HepG2 (cell line): ENCODE results near the gene NAIF1. TPM values are rescaled to one million over a fixed set of nuclear protein-coding genes. Genes with fewer than 3 reads are reported as not detected.

Experiments used
- ARID4A ChIP-seq: sonication (generic); formaldehyde crosslinking; IDR thresholded peaks from 2 replicates; pipeline ENCODE4 v1.5.0; 2020; ENCODE audit warnings: mild to moderate bottlenecking, missing genetic modification reagents, borderline replicate concordance
- HNRNPH1 ChIP-seq: fragments of 200-400 bp; formaldehyde crosslinking; optimal IDR thresholded peaks from 2 replicates; pipeline ENCODE3; 2017; ENCODE audit warnings: mild to moderate bottlenecking, low read depth, low read length
- MAFF ChIP-seq: IDR thresholded peaks from 2 replicates; pipeline ENCODE4 v1.6.1; 2011; ENCODE audit warnings: low read depth, low read length, improper control_type of control experiment
- NR1H2 ChIP-seq: sonication (generic); formaldehyde crosslinking; IDR thresholded peaks from 2 replicates; pipeline ENCODE4 v1.8.1; 2022; ENCODE audit warnings: low read depth, missing genetic modification reagents, borderline replicate concordance
- PPARG ChIP-seq: conservative IDR thresholded peaks from 2 replicates; pipeline ENCODE4 v1.6.1; 2016; ENCODE audit warnings: missing biosample characterization, missing genetic modification reagents
- PRDM10 ChIP-seq: sonication (generic); formaldehyde crosslinking; IDR thresholded peaks from 2 replicates; pipeline ENCODE4 v1.4.0; 2020; ENCODE audit warnings: low read depth, missing genetic modification reagents
- ZBTB43 ChIP-seq: sonication (generic); formaldehyde crosslinking; conservative IDR thresholded peaks from 2 replicates; pipeline ENCODE4 v1.4.0; 2020; ENCODE audit warnings: missing genetic modification reagents
- ZNF33B ChIP-seq: sonication (generic); formaldehyde crosslinking; IDR thresholded peaks from 2 replicates; pipeline ENCODE4 v1.5.1; 2020; ENCODE audit warnings: mild to moderate bottlenecking, missing genetic modification reagents
- ZNF446 ChIP-seq: sonication (generic); formaldehyde crosslinking; IDR thresholded peaks from 2 replicates; pipeline ENCODE4 v1.5.0; 2020; ENCODE audit warnings: mild to moderate bottlenecking, missing genetic modification reagents
- polyA plus RNA-seq, 8 experiments: library from polyadenylated mRNA; depleted of rRNA in 3 of 8; stranded (reverse) in 7 of 8; unstranded in 1 of 8; fragments of >200 nt; fragmentation: Illumina TruSeq in 4 of 8; extraction: Trizol in 4 of 8; gene quantifications; 2 replicates each; pipeline versions ENCODE4 v1.2.1 to v1.2.3, GENCODE V29; 2011 to 2016; ENCODE audit warnings: low read depth in 4 of 8, missing spikeins in 1 of 8, mixed read lengths in 1 of 8; ENCODE audit not compliant: insufficient read depth in 1 of 8
- total RNA-seq, 5 experiments: library from RNA; depleted of rRNA; stranded (reverse); fragments of >200 nt; fragmentation: Illumina TruSeq; extraction: Trizol; gene quantifications; 2 replicates each; pipeline ENCODE4 v1.2.3, GENCODE V29; 2016; ENCODE audit warnings: low read depth in 1 of 5
- TF ChIP-seq, protein P1 (sequence below): sonication (generic); formaldehyde crosslinking; IDR thresholded peaks from 2 replicates; pipeline ENCODE4 v1.8.1; 2023; ENCODE audit warnings: mild to moderate bottlenecking, missing genetic modification reagents
- TF ChIP-seq, protein P2 (sequence below): sonication (generic); formaldehyde crosslinking; IDR thresholded peaks from 2 replicates; pipeline ENCODE4 v1.8.0; 2022; ENCODE audit warnings: mild to moderate bottlenecking, missing genetic modification reagents, moderate library complexity

Gene NAIF1
- total and polyA plus RNA-seq, 2 of the 13 experiments (the other 11 are each of a cell fraction or from before 2014, with no cell fraction given): 6.0 to 6.9 TPM

DNA sequence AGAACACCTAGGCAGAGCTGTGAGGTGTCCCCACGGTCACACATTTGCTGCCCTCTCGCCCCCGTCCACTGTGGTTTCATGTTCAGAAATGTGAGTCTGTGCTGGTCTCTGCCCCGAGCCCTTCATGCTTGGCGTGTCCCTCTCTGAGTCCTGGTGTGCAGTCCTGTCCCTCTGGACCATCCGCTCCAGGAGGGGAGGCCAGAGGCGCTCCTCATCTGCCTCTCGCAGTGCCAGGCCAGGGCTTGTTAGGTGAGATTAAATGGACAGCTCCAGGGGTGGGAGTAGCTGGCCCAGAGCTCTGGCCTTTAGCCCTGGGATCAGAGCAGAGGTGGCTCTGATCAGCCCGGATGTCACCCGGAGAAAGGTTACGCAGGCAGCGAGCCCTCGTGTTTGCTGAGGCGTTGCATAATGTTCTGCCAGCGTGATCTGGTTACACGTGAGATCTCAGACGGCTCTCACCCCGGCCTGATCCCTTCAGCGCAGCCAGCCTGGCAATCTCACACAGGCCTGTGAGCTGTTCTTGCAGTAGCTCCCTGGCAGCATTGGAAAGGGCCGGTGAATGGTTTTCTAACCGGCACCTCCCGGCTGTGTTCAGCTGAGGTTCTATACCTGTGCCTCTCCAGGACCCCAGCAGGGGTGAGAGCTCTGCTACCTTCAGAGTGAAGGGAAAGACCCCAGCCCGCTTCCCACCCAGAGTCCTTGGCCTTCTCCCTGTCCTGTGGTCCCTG, 35.9 kb upstream of the NAIF1 start (continued):
- TF ChIP-seq PRDM10 (CRISPR knock-in tag): peak; percentile 77; the same call in 1 of the 2 replicates
- TF ChIP-seq NR1H2 (CRISPR knock-in tag): peak; percentile 53; the same call in 1 of the 2 replicates
- peak; percentile 93 for TF ChIP-seq ZNF446 (CRISPR knock-in tag)
- peak; percentile 96 for TF ChIP-seq ARID4A (CRISPR knock-in tag)
- TF ChIP-seq HNRNPH1: no peak
- TF ChIP-seq, protein P1, sequence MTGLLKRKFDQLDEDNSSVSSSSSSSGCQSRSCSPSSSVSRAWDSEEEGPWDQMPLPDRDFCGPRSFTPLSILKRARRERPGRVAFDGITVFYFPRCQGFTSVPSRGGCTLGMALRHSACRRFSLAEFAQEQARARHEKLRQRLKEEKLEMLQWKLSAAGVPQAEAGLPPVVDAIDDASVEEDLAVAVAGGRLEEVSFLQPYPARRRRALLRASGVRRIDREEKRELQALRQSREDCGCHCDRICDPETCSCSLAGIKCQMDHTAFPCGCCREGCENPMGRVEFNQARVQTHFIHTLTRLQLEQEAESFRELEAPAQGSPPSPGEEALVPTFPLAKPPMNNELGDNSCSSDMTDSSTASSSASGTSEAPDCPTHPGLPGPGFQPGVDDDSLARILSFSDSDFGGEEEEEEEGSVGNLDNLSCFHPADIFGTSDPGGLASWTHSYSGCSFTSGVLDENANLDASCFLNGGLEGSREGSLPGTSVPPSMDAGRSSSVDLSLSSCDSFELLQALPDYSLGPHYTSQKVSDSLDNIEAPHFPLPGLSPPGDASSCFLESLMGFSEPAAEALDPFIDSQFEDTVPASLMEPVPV (CRISPR knock-in tag): peak; percentile 84
- peak; percentile 96 for TF ChIP-seq ZNF33B (CRISPR knock-in tag)
- TF ChIP-seq MAFF: peak; percentile 4; the same call in 1 of the 2 replicates
- peak; percentile 90 for TF ChIP-seq ZBTB43
- TF ChIP-seq, protein P2, sequence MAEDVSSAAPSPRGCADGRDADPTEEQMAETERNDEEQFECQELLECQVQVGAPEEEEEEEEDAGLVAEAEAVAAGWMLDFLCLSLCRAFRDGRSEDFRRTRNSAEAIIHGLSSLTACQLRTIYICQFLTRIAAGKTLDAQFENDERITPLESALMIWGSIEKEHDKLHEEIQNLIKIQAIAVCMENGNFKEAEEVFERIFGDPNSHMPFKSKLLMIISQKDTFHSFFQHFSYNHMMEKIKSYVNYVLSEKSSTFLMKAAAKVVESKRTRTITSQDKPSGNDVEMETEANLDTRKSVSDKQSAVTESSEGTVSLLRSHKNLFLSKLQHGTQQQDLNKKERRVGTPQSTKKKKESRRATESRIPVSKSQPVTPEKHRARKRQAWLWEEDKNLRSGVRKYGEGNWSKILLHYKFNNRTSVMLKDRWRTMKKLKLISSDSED (CRISPR knock-in tag): peak; percentile 88; the same call in 1 of the 2 replicates
- TF ChIP-seq PPARG: peak; percentile 98
